SU-DHL-6 (cell line): ENCODE measurements around the gene ABCB9.

Source experiments
- H2AFZ ChIP-seq: fragments of 200-600 bp; sonication (generic); 2 replicates; pipeline ENCODE4 v1.6.1; 2014; ENCODE audit warnings: low read depth, mild to moderate bottlenecking, moderate library complexity, mixed read lengths, antibody characterized with exemption, low read length; ENCODE audit not compliant: severe bottlenecking
- H3F3A ChIP-seq: fragments of 200-600 bp; shearing (Covaris generic); 2 replicates; pipeline ENCODE4 v1.6.0; 2016; ENCODE audit warnings: antibody characterized with exemption, mild to moderate bottlenecking; ENCODE audit not compliant: insufficient read depth
- H3K27ac ChIP-seq: fragments of 200-600 bp; sonication (generic); 2 replicates; pipeline ENCODE4 v1.5.1; 2016; ENCODE audit warnings: low read depth, mild to moderate bottlenecking, low read length, moderate library complexity, mixed read lengths
- H3K27me3 ChIP-seq: fragments of 200-600 bp; sonication (generic), shearing (Covaris generic); 2 replicates; pipeline ENCODE4 v1.6.0; 2014; ENCODE audit warnings: mild to moderate bottlenecking, low read length
- H3K36me3 ChIP-seq: fragments of 200-600 bp; sonication (generic); 2 replicates; pipeline ENCODE4 v1.6.1; 2014; ENCODE audit warnings: mild to moderate bottlenecking, low read length, mixed read lengths
- H3K4me2 ChIP-seq: fragments of 300-600, 200-600 bp; shearing (Covaris generic), sonication (generic); 2 replicates; pipeline ENCODE4 v1.6.0; 2014; ENCODE audit warnings: low read length, low read depth, mild to moderate bottlenecking; ENCODE audit not compliant: poor library complexity, severe bottlenecking
- H3K4me3 ChIP-seq: fragments of 200-600 bp; sonication (generic); 2 replicates; pipeline ENCODE4 v1.5.1; 2014; ENCODE audit warnings: antibody characterized with exemption, low read length, mild to moderate bottlenecking, mixed read lengths; ENCODE audit not compliant: insufficient read depth, poor library complexity, severe bottlenecking
- H3K79me2 ChIP-seq: fragments of 200-600 bp; sonication (generic); 2 replicates; pipeline ENCODE4 v1.6.1; 2014; ENCODE audit warnings: mild to moderate bottlenecking, low read length, moderate library complexity; ENCODE audit not compliant: insufficient read depth
- H3K9ac ChIP-seq: fragments of 200-600 bp; sonication (generic); 2 replicates; pipeline ENCODE4 v1.7.0; 2014; ENCODE audit warnings: mild to moderate bottlenecking, low read length
- H3K9me2 ChIP-seq: fragments of 200-600 bp; sonication (generic); replicated peaks from 2 replicates; pipeline ENCODE4 v1.6.1; 2014; ENCODE audit warnings: low read length; ENCODE audit not compliant: insufficient read depth
- H3K9me3 ChIP-seq: fragments of 200-600 bp; sonication (generic); 2 replicates; pipeline ENCODE4 v1.6.1; 2014; ENCODE audit warnings: low read length, mixed read lengths; ENCODE audit not compliant: insufficient read depth
- H4K20me1 ChIP-seq: fragments of 200-600 bp; sonication (generic); 2 replicates; pipeline ENCODE4 v1.6.1; 2014; ENCODE audit warnings: low read depth, mild to moderate bottlenecking, antibody characterized with exemption, low read length, moderate library complexity, mixed read lengths
- CTCF ChIP-seq: fragments of 200-600 bp; sonication (generic); IDR thresholded peaks from one replicate; pipeline ENCODE4 v1.5.1; 2017; ENCODE audit warnings: antibody characterized with exemption, mild to moderate bottlenecking, low read length, moderate library complexity; ENCODE audit not compliant: insufficient read depth, poor library complexity, severe bottlenecking
- EZH2phosphoT487 ChIP-seq: fragments of 200-600 bp; sonication (generic), shearing (Covaris generic); conservative IDR thresholded peaks from 2 replicates; pipeline ENCODE4 v1.6.1; 2018; ENCODE audit warnings: mild to moderate bottlenecking, antibody characterized with exemption, low read length, moderate library complexity, mixed read lengths

ABCB9 gene

GRCh38 chr12:122974892-122975789 lies 8.9 kb upstream of the ABCB9 start, which contains the start of gene OGFOD2:
TSS of gene OGFOD2 (plus strand) at chr12:122975244. CDS start at chr12:122975252, 8 bp downstream.
- H3K9me2 ChIP-seq: no peaks in the 10 kb centered on the region
- H3K27ac ChIP-seq: peak within 1 kb of the TSS; percentile 90
- no peaks in the 10 kb centered on the region for H3K9me3 ChIP-seq
- no peaks in the 10 kb centered on the region for H3K27me3 ChIP-seq
- TF ChIP-seq EZH2phosphoT487 (no peak), CTCF (no peak)
- peaks cover 7% of the 10 kb centered on the region; the same call in 1 of the 2 replicates for H3K79me2 ChIP-seq
- H3K4me3 ChIP-seq: peak within 1 kb of the TSS; percentile 93
- peak within 1 kb of the TSS; percentile 97 for H3K9ac ChIP-seq
- H4K20me1 ChIP-seq: no peaks in the 10 kb centered on the region
- peak within 1 kb of the TSS; percentile 96 for H2AFZ ChIP-seq
- H3K36me3 ChIP-seq: no peaks in the 10 kb centered on the region
- H3K4me2 ChIP-seq: peak within 1 kb of the TSS; percentile 96
- no peaks in the 10 kb centered on the region for H3F3A ChIP-seq

- Histone ChIP-seq H3K9ac (peak overlapping the region; percentile 97), H3K27ac (peak overlapping the region; percentile 90), H3K27me3 (no peaks in the 10 kb centered on the region), H3F3A (no peaks in the 10 kb centered on the region), H3K9me3 (no peaks in the 10 kb centered on the region), H3K4me2 (peak overlapping the region; percentile 96), H3K36me3 (no peaks in the 10 kb centered on the region), H3K79me2 (peaks cover 7% of the 10 kb centered on the region; the same call in 1 of the 2 replicates), H3K9me2 (no peaks in the 10 kb centered on the region), H2AFZ (peak overlapping the region; percentile 96), H4K20me1 (no peaks in the 10 kb centered on the region), H3K4me3 (peak overlapping the region; percentile 93)
- TF ChIP-seq CTCF: no peak
- TF ChIP-seq EZH2phosphoT487: no peak
Measured at GRCh38 chr12:122974274-122974891, 8.1 kb upstream of the ABCB9 start.

GRCh38 chr12:122969676-122970075 lies 3.4 kb upstream of the ABCB9 start:
- Histone ChIP-seq H3K4me3 (no peak overlapping the region), H3K79me2 (no peaks in the 10 kb centered on the region), H3K9me2 (no peaks in the 10 kb centered on the region), H3K36me3 (no peaks in the 10 kb centered on the region), H3K9ac (no peak overlapping the region), H3K9me3 (no peaks in the 10 kb centered on the region), H2AFZ (no peak overlapping the region), H3K27me3 (no peaks in the 10 kb centered on the region), H3K4me2 (no peak overlapping the region), H4K20me1 (no peaks in the 10 kb centered on the region), H3K27ac (no peak overlapping the region), H3F3A (peaks cover 5% of the 10 kb centered on the region; the same call in 1 of the 2 replicates)
- TF ChIP-seq CTCF (no peak), EZH2phosphoT487 (no peak)
